Bronchial epithelial cell (primary cell): ENCODE data around the gene LRRC8E. TPM values are rescaled to one million over a fixed set of nuclear protein-coding genes. Genes with fewer than 3 reads are reported as not detected.

Experiments used
- DNase-seq: peaks from one replicate; pipeline ENCODE4 v3.0.0-alpha.2; 2010; ENCODE audit warnings: low read depth
- FAIRE-seq: peaks from 2 replicates; lab custom pipeline; 2011; peaks lifted over from hg19 to GRCh38; lab: Jason Lieb, UNC
- H3K27me3 ChIP-seq: 2 replicates; pipeline ENCODE4 v1.5.1; 2011; ENCODE audit warnings: low read length; ENCODE audit not compliant: control insufficient read depth, insufficient read depth
- H3K36me3 ChIP-seq: 2 replicates; pipeline ENCODE4 v1.5.1; 2011; ENCODE audit warnings: low read length; ENCODE audit not compliant: control insufficient read depth, insufficient read depth
- H3K4me3 ChIP-seq: 2 replicates; pipeline ENCODE4 v1.5.1; 2011; ENCODE audit warnings: mild to moderate bottlenecking, low read depth, low read length, control low read depth
- total RNA-seq: library from RNA; depleted of rRNA; stranded (reverse); fragments of >200 nt; gene quantifications from 2 replicates; pipeline ENCODE4 v1.2.1, GENCODE V29; 2014
- TF ChIP-seq, protein P1 (sequence below): IDR thresholded peaks from 2 replicates; pipeline ENCODE4 v1.5.1; 2011; ENCODE audit warnings: mild to moderate bottlenecking, moderate library complexity, low read length, control low read depth, inconsistent platforms; ENCODE audit not compliant: insufficient read depth, severe bottlenecking

Gene LRRC8E
- total RNA-seq, 1 donor from 2014 or later: 7.6 TPM

DNA sequence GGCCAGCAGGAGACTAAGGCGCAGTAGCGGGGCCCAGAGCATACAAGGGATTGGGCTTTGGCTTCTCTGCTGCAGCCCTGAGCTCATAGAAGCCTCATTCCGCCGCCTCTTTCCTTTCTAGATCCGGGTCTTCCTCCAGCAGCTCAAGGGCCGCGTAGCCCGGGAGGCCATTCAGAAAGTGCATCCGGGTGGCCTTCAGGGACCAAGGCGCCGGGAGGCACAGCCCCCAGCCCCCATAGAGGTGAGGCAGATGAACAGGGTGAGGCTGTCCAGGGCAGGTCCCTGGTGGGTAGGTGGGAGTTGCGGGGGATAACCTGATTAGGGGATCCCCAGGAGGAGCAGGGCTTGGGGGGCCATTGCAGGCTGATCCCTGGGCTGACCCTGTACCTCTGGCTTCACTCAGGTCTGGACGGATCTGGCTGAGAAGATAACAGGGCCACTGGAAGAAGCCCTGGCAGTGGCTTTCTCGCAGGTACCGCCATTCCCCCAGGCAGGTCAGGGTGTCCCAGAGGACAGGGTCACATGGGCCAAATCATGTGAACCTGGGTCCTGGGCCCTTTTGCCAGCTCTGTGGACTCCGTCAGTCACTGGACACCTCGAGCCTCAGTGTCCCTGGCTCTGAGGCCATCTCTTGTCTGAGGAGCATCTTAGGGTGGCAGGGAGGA is 33.1 kb downstream of the LRRC8E start:
- no peak for FAIRE-seq
- H3K27me3 ChIP-seq: no peaks in the 10 kb centered on the region
- TF ChIP-seq, protein P1, sequence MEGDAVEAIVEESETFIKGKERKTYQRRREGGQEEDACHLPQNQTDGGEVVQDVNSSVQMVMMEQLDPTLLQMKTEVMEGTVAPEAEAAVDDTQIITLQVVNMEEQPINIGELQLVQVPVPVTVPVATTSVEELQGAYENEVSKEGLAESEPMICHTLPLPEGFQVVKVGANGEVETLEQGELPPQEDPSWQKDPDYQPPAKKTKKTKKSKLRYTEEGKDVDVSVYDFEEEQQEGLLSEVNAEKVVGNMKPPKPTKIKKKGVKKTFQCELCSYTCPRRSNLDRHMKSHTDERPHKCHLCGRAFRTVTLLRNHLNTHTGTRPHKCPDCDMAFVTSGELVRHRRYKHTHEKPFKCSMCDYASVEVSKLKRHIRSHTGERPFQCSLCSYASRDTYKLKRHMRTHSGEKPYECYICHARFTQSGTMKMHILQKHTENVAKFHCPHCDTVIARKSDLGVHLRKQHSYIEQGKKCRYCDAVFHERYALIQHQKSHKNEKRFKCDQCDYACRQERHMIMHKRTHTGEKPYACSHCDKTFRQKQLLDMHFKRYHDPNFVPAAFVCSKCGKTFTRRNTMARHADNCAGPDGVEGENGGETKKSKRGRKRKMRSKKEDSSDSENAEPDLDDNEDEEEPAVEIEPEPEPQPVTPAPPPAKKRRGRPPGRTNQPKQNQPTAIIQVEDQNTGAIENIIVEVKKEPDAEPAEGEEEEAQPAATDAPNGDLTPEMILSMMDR: no peak
- no peak for DNase-seq
- H3K4me3 ChIP-seq: peak overlapping the region; percentile 40
- H3K36me3 ChIP-seq: peaks cover 6% of the 10 kb centered on the region

DNA sequence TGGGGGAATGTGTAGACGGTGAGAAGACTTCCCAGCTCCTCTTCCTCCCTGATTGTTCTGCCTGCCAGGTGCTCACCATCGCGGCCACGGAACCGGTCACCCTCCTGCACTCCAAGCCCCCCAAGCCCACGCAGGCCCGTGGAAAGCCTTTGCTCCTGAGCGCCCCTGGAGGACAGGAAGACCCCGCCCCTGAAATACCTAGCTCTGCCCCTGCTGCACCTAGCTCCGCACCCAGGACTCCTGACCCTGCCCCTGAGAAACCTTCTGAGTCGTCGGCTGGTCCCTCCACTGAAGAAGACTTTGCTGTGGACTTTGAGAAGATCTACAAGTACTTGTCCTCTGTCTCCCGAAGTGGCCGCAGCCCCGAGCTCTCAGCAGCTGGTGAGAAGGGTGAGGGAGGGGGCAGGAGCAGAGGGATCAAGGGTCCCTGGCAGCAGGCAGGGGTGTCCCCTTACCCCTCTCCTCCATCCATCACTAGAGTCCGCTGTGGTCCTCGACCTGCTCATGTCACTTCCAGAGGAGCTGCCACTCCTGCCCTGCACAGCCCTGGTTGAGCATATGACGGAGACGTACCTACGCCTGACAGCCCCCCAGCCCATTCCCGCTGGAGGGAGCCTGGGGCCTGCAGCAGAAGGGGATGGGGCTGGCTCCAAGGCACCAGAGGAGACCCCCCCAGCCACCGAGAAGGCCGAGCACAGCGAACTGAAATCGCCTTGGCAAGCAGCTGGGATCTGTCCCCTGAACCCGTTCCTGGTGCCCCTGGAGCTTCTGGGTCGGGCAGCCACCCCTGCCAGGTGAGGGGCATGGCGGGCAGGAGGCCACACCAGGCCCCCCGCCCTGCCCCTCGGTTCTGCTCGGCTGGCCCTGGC is 33.9 kb downstream of the LRRC8E start:
- TF ChIP-seq, protein P1: no peak
- no peak overlapping the region for H3K4me3 ChIP-seq
- H3K36me3 ChIP-seq: peaks cover 10% of the 10 kb centered on the region
- FAIRE-seq (no peak), DNase-seq (no peak)
- H3K27me3 ChIP-seq: no peaks in the 10 kb centered on the region

DNA sequence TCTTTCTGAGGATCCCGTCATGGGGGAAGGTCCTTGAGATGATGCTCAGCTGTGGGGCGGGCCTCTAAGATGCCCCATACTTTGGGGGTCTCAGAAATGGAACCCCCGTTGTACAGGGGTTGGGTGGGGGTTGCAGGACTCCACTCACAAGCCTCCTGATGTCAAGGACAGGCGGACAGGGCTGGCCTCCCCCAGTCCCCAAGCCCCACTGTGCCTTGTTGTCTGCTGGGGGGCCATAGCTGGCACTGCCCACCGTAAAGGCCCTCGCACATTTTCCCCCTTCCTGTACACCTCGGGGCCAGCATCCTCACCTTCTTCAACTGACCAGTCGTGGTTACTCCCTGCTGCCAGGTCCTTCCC is 34.5 kb downstream of the LRRC8E start:
- Histone ChIP-seq H3K27me3 (no peaks in the 10 kb centered on the region), H3K36me3 (peaks cover 10% of the 10 kb centered on the region), H3K4me3 (no peak overlapping the region)
- FAIRE-seq (no peak), DNase-seq (no peak)
- TF ChIP-seq, protein P1: no peak

DNA sequence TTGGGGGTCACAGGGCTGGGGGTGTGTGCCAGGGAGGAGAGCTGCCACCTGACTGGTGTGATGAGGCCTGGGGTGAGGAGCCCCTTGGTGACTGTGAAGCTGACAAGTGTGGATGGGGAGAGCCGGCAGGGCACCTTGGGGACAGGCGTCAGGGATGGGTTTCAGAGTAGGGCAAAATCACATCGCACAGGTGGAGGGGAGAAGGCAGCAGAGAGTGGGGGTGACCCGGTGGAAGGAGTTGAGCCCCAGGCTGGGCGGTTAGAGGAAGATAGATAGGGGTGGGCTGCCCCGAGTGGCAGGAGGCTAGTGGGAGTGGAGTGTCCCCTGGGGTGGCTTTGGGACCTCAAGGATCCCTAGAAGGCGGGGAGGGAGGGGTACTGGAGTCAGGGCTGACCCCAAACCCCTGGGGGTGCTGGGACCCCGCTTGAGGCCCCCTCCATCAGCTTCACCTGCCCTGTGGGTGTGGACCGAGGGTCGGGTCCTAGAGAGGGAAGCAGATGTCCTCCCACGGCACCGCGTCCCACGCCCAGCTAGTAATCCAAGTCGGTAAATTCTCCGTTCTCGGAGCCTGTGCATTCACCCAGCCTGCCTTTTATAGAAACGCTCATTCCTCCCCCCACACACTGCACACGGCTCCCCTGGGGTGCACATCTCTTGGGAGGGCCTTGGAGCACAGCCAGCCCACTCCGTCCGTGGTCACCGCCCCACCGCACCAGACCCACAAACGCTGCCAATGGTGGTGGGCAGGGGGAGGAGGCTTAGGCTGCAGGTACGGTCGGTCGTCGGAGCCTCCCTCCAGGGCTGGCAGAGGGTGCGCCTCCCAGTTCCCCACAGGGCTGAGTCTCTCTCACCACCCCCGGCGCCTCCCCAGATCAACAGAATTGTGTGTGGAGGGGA is 35.2 kb downstream of the LRRC8E start:
- TF ChIP-seq, protein P1: no peak
- no peaks in the 10 kb centered on the region for H3K27me3 ChIP-seq
- no peak for FAIRE-seq
- no peak overlapping the region for H3K4me3 ChIP-seq
- H3K36me3 ChIP-seq: peaks cover 10% of the 10 kb centered on the region
- DNase-seq: no peak

DNA sequence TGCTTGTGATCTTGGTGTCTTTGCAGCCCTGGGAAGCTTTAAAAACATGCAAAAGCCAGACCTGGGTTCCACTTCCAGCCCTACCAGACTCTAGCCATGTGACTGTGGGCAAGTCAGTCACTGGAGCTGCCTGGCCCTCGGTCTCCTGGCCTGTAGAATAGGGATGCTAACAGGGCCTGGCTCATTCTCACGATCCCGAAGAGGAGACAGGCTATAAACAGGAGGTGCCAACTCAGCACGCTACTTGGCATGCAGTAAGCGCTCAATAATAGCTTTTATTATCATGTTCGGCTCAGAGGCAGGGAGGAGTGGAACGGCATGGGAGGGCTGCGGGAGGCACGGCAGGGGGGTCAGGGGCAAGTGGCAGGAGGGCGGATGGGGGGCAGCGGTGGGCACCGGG is 35.9 kb downstream of the LRRC8E start:
- H3K4me3 ChIP-seq: no peak overlapping the region
- DNase-seq: no peak
- H3K27me3 ChIP-seq: no peaks in the 10 kb centered on the region
- peaks cover 10% of the 10 kb centered on the region for H3K36me3 ChIP-seq
- TF ChIP-seq, protein P1: no peak
- no peak for FAIRE-seq
